Keratinocyte (primary cell): ENCODE results near the gene WNT6. TPM values are rescaled to one million over a fixed set of nuclear protein-coding genes. Genes with fewer than 3 reads are reported as not detected.

Experiments
- DNase-seq: peaks from one replicate; pipeline ENCODE4 v3.0.0-alpha.2; 2011; ENCODE audit warnings: low read depth, missing footprints, low spot score
- FAIRE-seq: peaks from 2 replicates; lab custom pipeline; 2011; peaks lifted over from hg19 to GRCh38; lab: Jason Lieb, UNC
- H2AFZ ChIP-seq: 2 replicates; pipeline ENCODE4 v1.6.0; 2012; ENCODE audit warnings: low read length, control low read depth, inconsistent platforms; ENCODE audit not compliant: control insufficient read depth
- H3K27ac ChIP-seq: 2 replicates; pipeline ENCODE4 v1.5.1; 2011; ENCODE audit warnings: low read length; ENCODE audit not compliant: control insufficient read depth, insufficient read depth
- H3K27me3 ChIP-seq: 3 replicates; pipeline ENCODE4 v1.6.0; 2011; ENCODE audit warnings: low read length; ENCODE audit not compliant: control insufficient read depth, insufficient read depth; ENCODE audit errors: extremely low read depth
- H3K36me3 ChIP-seq, 2 experiments: 2 replicates in 1 of 2; 3 replicates in 1 of 2; pipeline ENCODE4 v1.5.1; 2011; ENCODE audit warnings: low read length in 2 of 2, mild to moderate bottlenecking in 1 of 2; ENCODE audit not compliant: control insufficient read depth in 2 of 2, insufficient read depth in 2 of 2; ENCODE audit errors: extremely low read depth in 1 of 2
- H3K4me1 ChIP-seq: 3 replicates; pipeline ENCODE4 v1.5.1; 2011; ENCODE audit warnings: low read length; ENCODE audit not compliant: control insufficient read depth, insufficient read depth; ENCODE audit errors: extremely low read depth
- H3K4me2 ChIP-seq: 3 replicates; pipeline ENCODE4 v1.6.0; 2011; ENCODE audit warnings: low read depth, low read length; ENCODE audit not compliant: control insufficient read depth, insufficient read depth; ENCODE audit errors: extremely low read depth
- H3K4me3 ChIP-seq, 3 experiments: fragments of 200-600 bp in 1 of 3; sonication (generic) in 1 of 3; 2 replicates in 2 of 3; 3 replicates in 1 of 3; pipeline ENCODE4 v1.5.1; 2011 to 2016; ENCODE audit warnings: low read length in 3 of 3, mild to moderate bottlenecking in 3 of 3, control low read depth in 2 of 3, inconsistent platforms in 1 of 3, low read depth in 1 of 3, mixed read lengths in 1 of 3, mixed run types in 1 of 3, moderate library complexity in 1 of 3; ENCODE audit not compliant: control insufficient read depth in 2 of 3, insufficient read depth in 2 of 3; ENCODE audit errors: extremely low read depth in 1 of 3
- H3K79me2 ChIP-seq: 2 replicates; pipeline ENCODE4 v1.6.0; 2012; ENCODE audit warnings: low read length; ENCODE audit not compliant: control insufficient read depth, insufficient read depth
- H3K9ac ChIP-seq: 3 replicates; pipeline ENCODE4 v1.6.0; 2011; ENCODE audit warnings: low read length; ENCODE audit not compliant: control insufficient read depth, insufficient read depth; ENCODE audit errors: extremely low read depth
- H3K9me1 ChIP-seq: 3 replicates; pipeline ENCODE4 v1.6.0; 2011; ENCODE audit warnings: low read length; ENCODE audit not compliant: control insufficient read depth, insufficient read depth; ENCODE audit errors: extremely low read depth
- H3K9me3 ChIP-seq: 2 replicates; pipeline ENCODE4 v1.5.1; 2012; ENCODE audit warnings: low read depth, low read length; ENCODE audit not compliant: control insufficient read depth
- H4K20me1 ChIP-seq: 3 replicates; pipeline ENCODE4 v1.6.0; 2011; ENCODE audit warnings: low read length; ENCODE audit not compliant: control insufficient read depth, insufficient read depth; ENCODE audit errors: extremely low read depth
- CTCF ChIP-seq, 3 experiments: IDR thresholded peaks in 1 of 3; conservative IDR thresholded peaks in 1 of 3; optimal IDR thresholded peaks in 1 of 3; 2 replicates in 2 of 3; 3 replicates in 1 of 3; pipeline versions ENCODE3 to v1.5.1; 2011; ENCODE audit warnings: low read length in 3 of 3, mild to moderate bottlenecking in 3 of 3, moderate library complexity in 2 of 3, control low read depth in 1 of 3, inconsistent platforms in 1 of 3; ENCODE audit not compliant: insufficient read depth in 2 of 3; ENCODE audit errors: extremely low read depth in 1 of 3
- EZH2 ChIP-seq: IDR thresholded peaks from one replicate; pipeline ENCODE4 v1.6.1; 2012; ENCODE audit warnings: inconsistent platforms, mild to moderate bottlenecking, low read length, moderate library complexity
- dilution Hi-C: fragments of 300-500 bp; cut with MboI; formaldehyde crosslinking; loops from one replicate; pipeline ENCODE4 v1.7.0; 2020; ENCODE audit warnings: low sequenced_read_pairs; ENCODE audit not compliant: extremely low pct_ligation_motif_present
- polyA plus RNA-seq, 5 experiments: library from polyadenylated mRNA; depleted of rRNA in 3 of 5; stranded (reverse) in 3 of 5; stranded (forward) in 1 of 5; unstranded in 1 of 5; fragments of >200 nt; gene quantifications; 1 replicate in 1 of 5; 2 replicates in 3 of 5; 3 replicates in 1 of 5; pipeline versions ENCODE4 v1.2.1 to v1.2.3, GENCODE V29; 2011 to 2012; ENCODE audit warnings: missing spikeins in 2 of 5, low read depth in 1 of 5, low replicate concordance in 1 of 5

The WNT6 gene
- polyA plus RNA-seq, 1 donor (not counting 4 experiments of a cell fraction or from before 2014, with no cell fraction given): not detected

DNA sequence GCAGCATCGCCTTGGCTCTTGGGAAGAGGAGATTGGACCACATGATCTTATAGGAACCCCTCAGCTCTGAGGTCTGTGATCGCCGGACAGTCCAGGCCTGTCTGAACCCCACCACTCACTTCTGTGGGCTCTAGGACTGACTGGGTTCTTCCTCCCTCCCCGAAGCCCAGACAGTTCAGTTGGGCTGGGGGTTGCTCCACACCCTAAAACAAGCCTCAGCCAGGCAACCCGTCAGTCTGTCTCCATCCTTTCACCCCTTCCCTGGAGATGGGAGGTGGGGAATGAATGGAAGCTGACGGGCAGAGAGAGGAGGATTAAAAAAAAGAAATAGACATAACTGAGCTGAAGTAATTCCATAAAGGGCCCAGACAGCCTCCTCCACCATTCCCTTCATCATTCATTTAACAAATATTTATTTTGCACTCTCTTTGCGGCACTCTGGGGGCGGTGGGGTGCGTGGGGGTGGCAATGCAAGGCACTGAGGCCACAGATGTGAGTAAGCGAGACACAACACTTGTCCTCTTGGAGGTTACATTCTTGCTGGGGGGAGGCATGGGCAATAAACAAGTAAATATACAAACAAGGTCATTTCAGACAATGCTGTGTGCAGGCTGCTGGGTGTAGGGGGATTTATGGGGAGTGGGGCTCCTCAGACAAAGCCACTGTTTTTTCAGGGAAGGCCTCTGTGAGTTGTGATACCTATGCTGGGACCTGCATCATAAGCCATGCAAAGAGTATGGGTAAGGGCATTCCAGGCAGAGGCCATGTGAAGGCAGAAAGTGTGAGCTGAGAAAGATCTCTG lies 33.9 kb downstream of the WNT6 start:
- H3K9ac ChIP-seq: peak overlapping the region; percentile 14
- peaks cover 56% of the 10 kb centered on the region for H3K4me1 ChIP-seq
- H3K9me3 ChIP-seq: no peaks in the 10 kb centered on the region
- H3K79me2 ChIP-seq: no peaks in the 10 kb centered on the region
- no peak for DNase-seq
- dilution Hi-C loops: no loop called here
- H4K20me1 ChIP-seq: no peaks in the 10 kb centered on the region
- FAIRE-seq: peak; percentile 84
- no peaks in the 10 kb centered on the region for H3K36me3 ChIP-seq
- H3K4me2 ChIP-seq: peak overlapping the region; percentile 68
- peak overlapping the region; percentile 33 to 63 (median 47) for H3K4me3 ChIP-seq
- no peaks in the 10 kb centered on the region for H3K9me1 ChIP-seq
- H3K27me3 ChIP-seq: no peaks in the 10 kb centered on the region
- H2AFZ ChIP-seq: peak overlapping the region; percentile 74
- peak overlapping the region; percentile 82 for H3K27ac ChIP-seq
- TF ChIP-seq CTCF (optimal IDR thresholded peaks at IDR 0.05 in 1 of 3, IDR thresholded peaks at IDR 0.05 in 1 of 3, conservative IDR thresholded peaks at IDR 0.05 in 1 of 3; ENCODE audit: extremely low read depth in 1 of 3, insufficient read depth in 2 of 3, low read length in 3 of 3): no peak
- TF ChIP-seq EZH2: no peak

DNA sequence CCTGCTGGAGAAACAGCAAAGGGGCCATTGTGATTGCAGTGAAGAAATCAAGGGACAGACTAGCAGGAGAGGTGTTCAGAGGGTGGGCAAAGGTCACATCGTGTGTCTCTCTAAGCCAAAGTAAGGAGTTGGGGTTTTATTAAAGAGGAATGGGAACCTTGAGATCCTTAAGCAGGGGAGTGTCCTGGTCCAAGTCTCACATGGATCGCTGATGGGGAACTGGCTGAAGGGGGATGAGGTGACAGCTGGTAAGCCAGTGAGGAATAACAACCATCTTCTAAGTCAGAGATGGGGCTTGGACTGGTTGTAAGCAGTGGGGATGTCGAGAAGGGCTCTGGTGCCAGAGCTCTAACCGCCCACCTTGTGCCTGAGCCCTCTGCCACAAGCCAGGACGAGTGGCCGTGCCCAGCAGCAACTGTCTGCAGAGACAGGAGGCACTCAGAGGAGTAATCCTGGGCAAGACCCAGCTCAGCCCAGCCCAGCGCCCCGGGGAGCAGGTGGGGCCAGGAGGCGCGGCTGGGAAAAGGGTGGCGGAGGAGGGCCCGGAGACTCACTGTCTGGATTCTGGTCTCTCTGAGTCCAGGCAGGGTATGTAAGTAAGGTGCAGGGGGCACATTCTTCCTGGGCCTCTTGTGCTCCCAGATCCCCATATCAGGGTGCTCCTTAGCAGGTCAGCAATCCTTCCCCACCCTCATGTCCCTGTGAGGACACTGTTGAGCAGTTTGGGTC lies 34.7 kb downstream of the WNT6 start:
- Histone ChIP-seq H3K9me3 (no peaks in the 10 kb centered on the region), H4K20me1 (no peaks in the 10 kb centered on the region), H3K4me1 (peaks cover 56% of the 10 kb centered on the region), H3K36me3 (no peaks in the 10 kb centered on the region), H3K27me3 (no peaks in the 10 kb centered on the region), H3K4me2 (peak overlapping the region; percentile 68), H3K9me1 (no peaks in the 10 kb centered on the region), H3K27ac (peak overlapping the region; percentile 82), H3K4me3 (peak overlapping the region in 1 of 3 experiments; percentile 63), H3K9ac (peak overlapping the region; percentile 72), H3K79me2 (no peaks in the 10 kb centered on the region), H2AFZ (no peak overlapping the region)
- dilution Hi-C loops: no loop called here
- no peak for DNase-seq
- TF ChIP-seq CTCF (optimal IDR thresholded peaks at IDR 0.05 in 1 of 3, IDR thresholded peaks at IDR 0.05 in 1 of 3, conservative IDR thresholded peaks at IDR 0.05 in 1 of 3; ENCODE audit: extremely low read depth in 1 of 3, insufficient read depth in 2 of 3, low read length in 3 of 3): no peak
- no peak for TF ChIP-seq EZH2
- no peak for FAIRE-seq
